Vagina (tissue), 2 donors: ENCODE data around the gene DDIT3. TPM values are rescaled to one million over a fixed set of nuclear protein-coding genes. Genes with fewer than 3 reads are reported as not detected.

Experiments
- DNase-seq, 2 donors: peaks; one replicate each; pipeline ENCODE4 v3.0.0-alpha.2; 2017; ENCODE audit errors: extremely low spot score in 2 of 2
- H3K27ac ChIP-seq: fragments of 200-600 bp; sonication (generic); one replicate; pipeline ENCODE4 v1.5.1; 2019
- H3K27me3 ChIP-seq: fragments of 200-600 bp; sonication (generic); one replicate; pipeline ENCODE4 v1.5.1; 2019
- H3K36me3 ChIP-seq, 2 donors: fragments of 200-600 bp; sonication (generic); one replicate each; pipeline ENCODE4 v1.5.1; 2017 to 2019
- H3K4me1 ChIP-seq: fragments of 200-600 bp; sonication (generic); one replicate; pipeline ENCODE4 v1.5.1; 2019
- H3K4me3 ChIP-seq, 2 donors: fragments of 200-600 bp; sonication (generic); 1 replicate in 1 of 2; 2 replicates in 1 of 2; pipeline ENCODE4 v1.5.1; 2016 to 2019
- H3K9me3 ChIP-seq: fragments of 200-600 bp; sonication (generic); one replicate; pipeline ENCODE4 v1.5.1; 2019
- POLR2A ChIP-seq, 2 donors: fragments of 450-650 bp; IDR thresholded peaks; one replicate each; pipeline ENCODE4 v1.6.1; 2017; ENCODE audit warnings: antibody characterized with exemption in 2 of 2, mild to moderate bottlenecking in 2 of 2, moderate library complexity in 2 of 2
- POLR2AphosphoS5 ChIP-seq, 2 donors: sonication (generic); formaldehyde crosslinking; IDR thresholded peaks; one replicate each; pipeline ENCODE4 v1.9.0; 2017; ENCODE audit warnings: antibody characterized with exemption in 2 of 2, mild to moderate bottlenecking in 2 of 2, low read depth in 1 of 2; ENCODE audit not compliant: insufficient read depth in 1 of 2
- intact Hi-C: fragments of 100-400 bp; cut with DNase I; formaldehyde crosslinking; loops from one replicate; pipeline ENCODE4 v1.15.1; 2023
- total RNA-seq: library from RNA; depleted of rRNA; stranded (reverse); fragments of >200 nt; gene quantifications from one replicate; pipeline ENCODE4 v1.2.3, GENCODE V29; 2016
- TF ChIP-seq, protein P1 (sequence below), 3 experiments: fragments of 450-650 bp in 2 of 3; fragments of 200-600 bp in 1 of 3; sonication (generic) in 1 of 3; IDR thresholded peaks; one replicate each; pipeline ENCODE4 v1.5.1; 2017 to 2019; ENCODE audit warnings: antibody characterized with exemption in 3 of 3, mild to moderate bottlenecking in 2 of 3, moderate library complexity in 2 of 3

The DDIT3 gene
- total RNA-seq, 1 donor from 2014 or later, result 25.0 TPM

GRCh38 chr12:57553343-57554202, 33.3 kb upstream of the DDIT3 start:
- Histone ChIP-seq H3K27me3 (no peaks in the 10 kb centered on the region), H3K4me3 (no peak overlapping the region), H3K27ac (no peak overlapping the region), H3K9me3 (no peaks in the 10 kb centered on the region), H3K4me1 (peaks cover 13% of the 10 kb centered on the region), H3K36me3 (no peaks in the 10 kb centered on the region)
- no peak for DNase-seq
- intact Hi-C loops, result no loop called here
- TF ChIP-seq POLR2AphosphoS5 (IDR thresholded peaks at IDR 0.05; ENCODE audit: insufficient read depth in 1 of 2, low read depth in 1 of 2), result no peak
- TF ChIP-seq POLR2A (IDR thresholded peaks at IDR 0.05), result no peak
- TF ChIP-seq, protein P1, sequence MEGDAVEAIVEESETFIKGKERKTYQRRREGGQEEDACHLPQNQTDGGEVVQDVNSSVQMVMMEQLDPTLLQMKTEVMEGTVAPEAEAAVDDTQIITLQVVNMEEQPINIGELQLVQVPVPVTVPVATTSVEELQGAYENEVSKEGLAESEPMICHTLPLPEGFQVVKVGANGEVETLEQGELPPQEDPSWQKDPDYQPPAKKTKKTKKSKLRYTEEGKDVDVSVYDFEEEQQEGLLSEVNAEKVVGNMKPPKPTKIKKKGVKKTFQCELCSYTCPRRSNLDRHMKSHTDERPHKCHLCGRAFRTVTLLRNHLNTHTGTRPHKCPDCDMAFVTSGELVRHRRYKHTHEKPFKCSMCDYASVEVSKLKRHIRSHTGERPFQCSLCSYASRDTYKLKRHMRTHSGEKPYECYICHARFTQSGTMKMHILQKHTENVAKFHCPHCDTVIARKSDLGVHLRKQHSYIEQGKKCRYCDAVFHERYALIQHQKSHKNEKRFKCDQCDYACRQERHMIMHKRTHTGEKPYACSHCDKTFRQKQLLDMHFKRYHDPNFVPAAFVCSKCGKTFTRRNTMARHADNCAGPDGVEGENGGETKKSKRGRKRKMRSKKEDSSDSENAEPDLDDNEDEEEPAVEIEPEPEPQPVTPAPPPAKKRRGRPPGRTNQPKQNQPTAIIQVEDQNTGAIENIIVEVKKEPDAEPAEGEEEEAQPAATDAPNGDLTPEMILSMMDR (IDR thresholded peaks at IDR 0.05), result no peak

GRCh38 chr12:57552835-57553313, 32.6 kb upstream of the DDIT3 start:
- TF ChIP-seq POLR2AphosphoS5 (IDR thresholded peaks at IDR 0.05; ENCODE audit: insufficient read depth in 1 of 2, low read depth in 1 of 2) (no peak), POLR2A (IDR thresholded peaks at IDR 0.05) (no peak)
- TF ChIP-seq, protein P1 (IDR thresholded peaks at IDR 0.05), result no peak
- Histone ChIP-seq H3K27ac (no peak overlapping the region), H3K4me3 (no peak overlapping the region), H3K36me3 (no peaks in the 10 kb centered on the region), H3K27me3 (no peaks in the 10 kb centered on the region), H3K4me1 (peaks cover 13% of the 10 kb centered on the region), H3K9me3 (no peaks in the 10 kb centered on the region)
- DNase-seq, result no peak
- intact Hi-C loops, result no loop called here

DNA sequence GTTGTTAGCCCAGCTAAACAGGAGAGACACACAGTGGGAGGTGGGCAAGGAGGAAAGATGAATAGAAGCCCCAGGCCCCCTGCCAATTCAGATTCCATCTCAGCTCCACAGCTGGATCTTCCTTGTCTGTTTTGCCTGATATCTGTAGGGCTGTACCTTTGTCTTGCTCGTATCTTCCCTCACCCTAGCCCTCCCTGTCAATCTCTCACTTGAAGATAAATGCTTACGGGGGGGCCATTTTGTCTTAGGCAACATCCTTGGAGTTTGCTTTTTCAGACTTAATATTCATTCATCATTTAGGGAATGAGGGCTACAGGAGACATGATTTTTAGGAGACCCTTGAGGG, 32.0 kb upstream of the DDIT3 start:
- TF ChIP-seq POLR2AphosphoS5 (IDR thresholded peaks at IDR 0.05; ENCODE audit: insufficient read depth in 1 of 2, low read depth in 1 of 2) (no peak), POLR2A (IDR thresholded peaks at IDR 0.05) (no peak)
- TF ChIP-seq, protein P1 (IDR thresholded peaks at IDR 0.05), result no peak
- Histone ChIP-seq H3K4me3 (no peak overlapping the region), H3K36me3 (no peaks in the 10 kb centered on the region), H3K27me3 (no peaks in the 10 kb centered on the region), H3K4me1 (peaks cover 13% of the 10 kb centered on the region), H3K9me3 (no peaks in the 10 kb centered on the region), H3K27ac (no peak overlapping the region)
- intact Hi-C loops, result no loop called here
- no peak for DNase-seq

DNA sequence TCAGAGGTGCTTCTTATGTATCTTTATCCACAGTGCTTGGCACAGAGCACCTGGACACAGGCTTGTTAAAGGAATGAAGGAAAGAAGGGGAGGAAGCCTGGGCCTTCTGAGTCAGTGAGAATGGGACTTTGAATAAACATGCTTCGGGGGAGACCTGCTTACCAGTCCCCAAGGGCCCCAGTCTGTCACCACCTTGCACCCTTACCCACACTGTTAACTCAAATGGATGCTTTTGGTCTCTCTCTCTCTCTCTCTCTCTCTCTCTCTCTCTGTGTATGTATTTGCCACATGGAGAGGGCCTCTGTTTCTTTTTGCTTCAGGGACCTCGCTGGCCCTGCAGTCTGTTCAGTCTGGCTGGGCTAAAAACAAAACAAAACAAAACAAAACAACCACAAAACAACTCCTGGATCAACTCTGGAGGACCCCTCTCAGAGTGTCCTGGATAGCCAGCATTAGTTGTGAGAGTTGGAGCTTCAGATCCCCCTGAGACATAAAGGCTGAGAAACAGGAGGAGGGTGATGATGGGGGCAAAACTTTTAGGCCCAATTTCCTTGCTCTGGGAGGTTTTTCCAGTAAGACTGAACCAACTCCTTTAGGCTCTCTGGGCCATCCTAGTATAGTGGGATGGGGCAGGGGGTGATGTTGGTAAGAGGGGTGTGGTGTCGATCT, 31.5 kb upstream of the DDIT3 start:
- H3K4me1 ChIP-seq, result peaks cover 13% of the 10 kb centered on the region
- no peaks in the 10 kb centered on the region for H3K27me3 ChIP-seq
- intact Hi-C loops, result no loop called here
- TF ChIP-seq POLR2AphosphoS5 (IDR thresholded peaks at IDR 0.05; ENCODE audit: insufficient read depth in 1 of 2, low read depth in 1 of 2) (no peak), POLR2A (IDR thresholded peaks at IDR 0.05) (no peak)
- TF ChIP-seq, protein P1 (IDR thresholded peaks at IDR 0.05), result no peak
- DNase-seq, result no peak
- H3K27ac ChIP-seq, result no peak overlapping the region
- H3K4me3 ChIP-seq, result no peak overlapping the region
- H3K36me3 ChIP-seq, result no peaks in the 10 kb centered on the region
- no peaks in the 10 kb centered on the region for H3K9me3 ChIP-seq
